HG02852 (cell line): ENCODE results near the gene CNDP2.
"Not testable (repeated sequence)": the region's sequence is repeated elsewhere in the genome, so short reads cannot be mapped to it uniquely, and the experiment has no call there.

Experiments used
- ATAC-seq: cut with Tn5 transposase; IDR thresholded peaks from one replicate; pipeline ENCODE4 v1.9.1; 2021; ENCODE audit warnings: mild to moderate bottlenecking, moderate library complexity; ENCODE audit not compliant: unreplicated experiment

Gene CNDP2

DNA sequence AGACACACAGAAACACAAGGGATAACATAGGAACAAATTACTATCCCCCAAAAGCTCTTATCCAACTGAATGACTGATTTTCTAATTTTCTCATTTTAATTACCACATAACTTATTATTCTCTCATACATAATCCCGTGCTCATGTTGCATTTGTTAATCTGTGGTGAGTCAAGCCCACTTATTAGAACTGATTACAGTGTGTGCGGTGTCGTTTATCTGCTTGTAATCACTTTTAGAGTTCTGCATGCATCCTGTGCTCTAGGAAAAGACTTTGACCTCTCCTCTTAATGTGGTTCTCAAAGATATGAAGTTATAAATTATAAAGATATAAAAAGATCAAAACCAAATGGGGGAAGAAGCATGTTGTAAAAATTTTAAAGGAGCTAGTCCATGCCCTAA lies 67.8 kb downstream of the CNDP2 start:
- no peak for ATAC-seq

DNA sequence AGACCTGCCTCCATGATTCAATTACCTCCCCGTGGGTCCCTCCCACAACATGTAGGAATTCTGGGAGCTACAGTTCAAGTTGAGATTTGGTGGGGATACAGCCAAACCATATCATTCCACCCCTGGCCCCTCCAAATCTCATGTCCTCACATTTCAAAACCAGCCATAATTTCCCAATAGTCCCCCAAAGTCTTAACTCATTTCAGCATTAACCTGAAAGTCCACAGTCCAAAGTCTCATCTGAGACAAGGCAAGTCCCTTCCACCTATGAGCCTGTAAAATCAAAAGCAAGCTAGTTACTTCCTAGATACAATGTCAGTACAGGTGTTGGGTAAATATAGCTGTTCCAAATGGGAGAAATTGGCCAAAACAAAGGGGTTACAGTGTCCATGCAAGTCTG lies 69.0 kb downstream of the CNDP2 start:
- ATAC-seq, result not testable (repeated sequence)

DNA sequence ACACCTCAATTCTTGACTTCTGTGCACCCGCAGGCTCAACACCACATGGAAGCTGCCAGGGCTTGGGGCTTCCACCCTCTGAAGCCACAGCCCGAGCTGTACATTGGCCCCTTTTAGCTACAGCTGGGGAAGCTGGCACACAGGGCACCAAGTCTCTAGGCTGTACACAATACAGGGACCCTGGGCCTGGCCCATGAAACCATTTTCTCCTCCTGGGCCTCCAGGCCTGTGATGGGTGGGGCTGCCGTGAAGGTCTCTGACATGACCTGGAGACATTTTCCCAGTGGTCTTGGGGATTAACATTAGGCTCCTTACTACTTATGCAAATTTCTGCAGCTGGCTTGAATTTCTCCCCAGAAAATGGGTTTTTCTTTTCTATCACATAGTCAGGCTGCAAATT lies 69.8 kb downstream of the CNDP2 start:
- not testable (repeated sequence) for ATAC-seq

DNA sequence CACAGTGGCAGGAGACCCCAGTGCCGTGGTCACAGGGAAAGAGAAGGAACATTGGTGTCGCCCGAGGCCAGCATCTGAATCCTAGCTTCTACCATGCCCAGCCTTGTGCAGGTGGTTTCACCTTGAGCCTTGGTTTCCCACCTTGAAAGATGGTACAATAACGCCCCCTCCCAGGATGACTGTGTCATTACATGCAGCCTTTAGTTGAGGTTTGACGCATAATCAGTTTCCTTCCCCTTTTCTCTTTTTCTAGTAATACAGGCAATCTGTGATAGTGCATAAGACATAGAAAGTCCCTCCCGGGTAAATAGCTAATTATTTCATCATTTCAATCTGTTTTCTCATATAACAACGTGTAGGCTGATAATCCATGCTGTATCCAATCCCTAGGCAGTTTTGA lies 71.7 kb downstream of the CNDP2 start:
- ATAC-seq, result no peak

DNA sequence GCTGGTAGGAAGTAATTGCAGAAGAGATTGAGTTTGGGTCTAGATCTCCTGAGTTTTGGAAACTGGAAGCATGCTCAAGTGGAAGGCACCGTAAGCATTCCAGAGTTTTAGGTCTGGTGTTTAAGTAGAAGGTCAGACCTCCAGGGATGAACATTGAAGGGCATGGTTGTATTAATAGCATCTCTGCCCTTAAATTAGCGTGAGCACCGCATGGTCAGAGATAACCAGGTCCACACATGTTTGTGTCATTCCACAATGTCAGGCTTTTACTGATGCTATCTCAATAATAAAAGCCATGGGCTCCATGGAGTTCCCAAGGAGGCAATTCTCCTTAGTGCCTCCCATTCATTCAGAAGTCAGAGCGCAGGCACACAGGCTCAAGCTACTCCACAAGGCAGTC lies 73.2 kb downstream of the CNDP2 start:
- no peak for ATAC-seq

DNA sequence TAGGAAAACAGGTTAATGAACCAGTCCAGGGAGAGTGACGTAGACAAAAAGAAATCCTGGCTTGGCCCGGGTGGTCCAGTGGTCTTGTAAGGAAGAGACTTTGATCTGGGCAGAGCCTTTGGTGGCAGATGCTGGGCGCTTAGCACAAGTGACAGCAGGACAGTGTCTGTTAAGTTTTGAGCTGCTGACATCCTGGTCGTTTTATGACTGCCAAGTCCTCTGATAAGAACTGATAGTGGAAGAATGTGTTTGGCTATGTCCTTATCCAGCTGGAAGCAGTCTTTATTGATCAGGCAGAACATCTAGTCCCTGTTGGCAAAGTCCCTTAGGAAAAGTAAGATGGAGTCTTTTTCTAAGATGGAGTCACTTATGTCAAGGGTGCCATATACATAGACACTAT lies 74.1 kb downstream of the CNDP2 start:
- ATAC-seq, result no peak

DNA sequence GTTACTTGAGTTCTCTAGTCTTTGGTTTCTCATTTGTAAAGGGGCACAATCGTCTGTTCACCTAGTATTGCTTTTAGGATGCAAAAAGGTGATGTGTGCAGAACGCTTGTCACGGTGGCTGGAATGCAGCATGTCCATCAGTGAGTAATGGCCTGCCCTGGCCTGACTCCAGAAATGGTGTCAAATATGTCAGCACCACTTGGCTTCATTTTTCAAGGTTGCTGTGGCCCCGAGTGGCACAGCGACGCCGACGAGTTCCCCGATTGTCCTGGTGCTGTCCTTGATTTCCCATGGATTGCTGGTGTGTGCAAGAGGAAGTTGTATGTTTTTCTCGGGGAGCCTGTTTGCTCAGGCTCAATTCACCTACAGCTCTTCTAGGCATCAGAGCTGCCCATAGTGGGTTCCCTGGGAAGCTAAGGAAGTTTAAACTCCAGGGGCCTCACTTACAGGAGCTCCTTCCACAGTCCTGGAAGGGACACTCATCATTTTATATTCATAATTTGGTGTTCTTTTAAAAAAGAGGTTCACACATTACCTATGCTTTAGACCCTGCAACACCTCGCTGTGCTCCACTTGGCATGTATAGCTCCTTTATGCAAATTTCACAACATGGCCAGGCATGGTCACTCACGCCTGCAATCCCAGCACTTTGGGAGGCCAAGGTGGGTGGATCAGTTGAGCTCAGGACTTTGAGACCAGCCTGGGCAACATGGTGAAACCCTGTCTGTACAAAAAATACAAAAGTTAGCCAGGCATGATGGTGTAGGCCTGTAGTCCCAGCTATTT lies 75.9 kb downstream of the CNDP2 start:
- ATAC-seq, result no peak

DNA sequence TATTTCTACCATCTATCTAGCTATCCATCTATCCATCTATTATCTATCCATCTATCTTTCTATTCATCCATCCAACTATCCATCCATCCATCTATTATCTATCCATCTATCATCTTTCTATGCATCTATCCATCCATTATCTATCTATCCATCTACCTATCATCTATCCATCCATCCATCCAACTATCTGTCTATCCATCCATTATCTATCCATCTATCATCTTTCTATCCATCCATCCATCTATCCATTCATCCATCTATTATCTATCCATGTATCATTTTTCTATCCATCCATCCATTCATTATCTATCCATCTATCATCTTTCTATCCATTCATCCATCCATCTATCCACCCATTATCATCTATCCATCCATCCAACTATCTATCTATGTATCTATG lies 76.9 kb downstream of the CNDP2 start:
- no peak for ATAC-seq
